Activated naive CD8-positive, alpha-beta T cell (primary cell): Measurements from ENCODE around the gene PKD2L1.

ENCODE experiments used
- H3K27ac Mint-ChIP-seq: one replicate; pipeline ENCODE4 v1.8.0; 2021; ENCODE audit warnings: mixed read lengths
- H3K27me3 Mint-ChIP-seq: one replicate; pipeline ENCODE4 v1.8.0; 2021; ENCODE audit warnings: mixed read lengths
- H3K36me3 Mint-ChIP-seq: one replicate; pipeline ENCODE4 v1.8.0; 2021; ENCODE audit warnings: mixed read lengths
- H3K4me1 Mint-ChIP-seq: one replicate; pipeline ENCODE4 v1.8.0; 2021; ENCODE audit warnings: low read depth, mixed read lengths
- H3K4me3 Mint-ChIP-seq: one replicate; pipeline ENCODE4 v1.8.0; 2021; ENCODE audit warnings: mild to moderate bottlenecking, mixed read lengths
- H3K9me3 Mint-ChIP-seq: one replicate; pipeline ENCODE4 v1.8.0; 2021; ENCODE audit warnings: low read depth, mixed read lengths

PKD2L1 gene

GRCh38 chr10:100360234-100360633 is 30.2 kb upstream of the PKD2L1 start:
- no peak overlapping the region for H3K27ac Mint-ChIP-seq
- peaks cover 38% of the 10 kb centered on the region for H3K36me3 Mint-ChIP-seq
- no peak overlapping the region for H3K4me3 Mint-ChIP-seq
- H3K4me1 Mint-ChIP-seq = peaks cover 7% of the 10 kb centered on the region
- H3K27me3 Mint-ChIP-seq = no peaks in the 10 kb centered on the region
- H3K9me3 Mint-ChIP-seq = no peaks in the 10 kb centered on the region

DNA sequence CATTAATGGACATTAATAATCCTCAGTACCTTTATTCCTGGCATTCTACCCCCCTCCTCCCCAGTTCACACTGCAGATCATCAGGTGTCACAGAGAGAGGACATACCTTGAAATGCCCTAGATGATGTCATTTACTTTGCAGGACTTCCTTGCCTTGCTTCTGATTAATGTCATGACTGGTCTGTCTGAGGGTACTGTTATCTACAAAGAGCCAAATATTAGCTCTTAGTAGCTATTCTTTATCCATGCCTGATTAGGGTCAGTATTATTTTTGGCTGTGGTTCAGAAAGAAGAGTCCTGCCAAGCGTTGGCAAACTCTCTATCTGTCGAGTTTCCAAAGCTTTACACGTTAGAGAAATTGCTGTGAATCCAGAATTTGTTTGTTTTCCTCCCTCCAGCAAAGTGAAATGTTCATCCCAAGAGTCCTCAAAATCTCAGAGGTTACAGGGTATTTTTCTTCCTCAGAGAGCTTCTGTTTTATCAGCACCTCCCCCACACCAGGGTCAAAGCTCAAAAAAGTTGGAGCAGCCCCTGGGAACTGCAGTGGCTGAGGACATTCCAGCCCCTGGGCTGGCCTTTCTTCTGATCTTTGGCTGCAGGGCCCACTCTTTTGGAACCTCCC is 29.6 kb upstream of the PKD2L1 start:
- Mint-ChIP-seq H3K27ac (no peak overlapping the region), H3K9me3 (no peaks in the 10 kb centered on the region), H3K27me3 (no peaks in the 10 kb centered on the region), H3K36me3 (peaks cover 38% of the 10 kb centered on the region), H3K4me1 (peaks cover 7% of the 10 kb centered on the region), H3K4me3 (no peak overlapping the region)

DNA sequence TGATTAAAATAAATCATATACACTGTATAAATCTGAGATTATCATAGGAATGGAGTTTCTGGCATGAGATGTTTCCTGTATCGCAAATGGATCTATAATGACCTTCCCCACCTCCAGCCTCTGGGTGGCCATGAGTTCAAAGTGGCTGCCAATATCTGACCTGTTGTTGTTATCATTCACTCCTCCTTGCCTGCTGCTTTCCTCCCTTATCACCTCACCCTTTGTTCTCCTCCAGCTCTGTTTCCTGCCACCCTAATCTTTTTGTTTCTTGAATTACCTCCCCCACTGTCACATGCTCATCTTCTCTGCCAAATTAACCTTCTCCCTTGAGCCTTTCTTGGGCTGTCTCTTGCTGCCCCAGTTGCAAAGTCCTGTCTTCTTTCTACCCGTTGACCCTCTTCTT is 29.0 kb upstream of the PKD2L1 start:
- no peaks in the 10 kb centered on the region for H3K27me3 Mint-ChIP-seq
- H3K27ac Mint-ChIP-seq = no peak overlapping the region
- H3K9me3 Mint-ChIP-seq = no peaks in the 10 kb centered on the region
- peaks cover 7% of the 10 kb centered on the region for H3K4me1 Mint-ChIP-seq
- H3K36me3 Mint-ChIP-seq = peaks cover 41% of the 10 kb centered on the region
- no peak overlapping the region for H3K4me3 Mint-ChIP-seq

- no peak overlapping the region for H3K27ac Mint-ChIP-seq
- H3K27me3 Mint-ChIP-seq = no peaks in the 10 kb centered on the region
- no peak overlapping the region for H3K4me3 Mint-ChIP-seq
- H3K9me3 Mint-ChIP-seq = no peaks in the 10 kb centered on the region
- H3K4me1 Mint-ChIP-seq = peaks cover 7% of the 10 kb centered on the region
- peaks cover 39% of the 10 kb centered on the region for H3K36me3 Mint-ChIP-seq
These were observed 27.2 kb upstream of the PKD2L1 start for GRCh38 chr10:100357059-100357858.

DNA sequence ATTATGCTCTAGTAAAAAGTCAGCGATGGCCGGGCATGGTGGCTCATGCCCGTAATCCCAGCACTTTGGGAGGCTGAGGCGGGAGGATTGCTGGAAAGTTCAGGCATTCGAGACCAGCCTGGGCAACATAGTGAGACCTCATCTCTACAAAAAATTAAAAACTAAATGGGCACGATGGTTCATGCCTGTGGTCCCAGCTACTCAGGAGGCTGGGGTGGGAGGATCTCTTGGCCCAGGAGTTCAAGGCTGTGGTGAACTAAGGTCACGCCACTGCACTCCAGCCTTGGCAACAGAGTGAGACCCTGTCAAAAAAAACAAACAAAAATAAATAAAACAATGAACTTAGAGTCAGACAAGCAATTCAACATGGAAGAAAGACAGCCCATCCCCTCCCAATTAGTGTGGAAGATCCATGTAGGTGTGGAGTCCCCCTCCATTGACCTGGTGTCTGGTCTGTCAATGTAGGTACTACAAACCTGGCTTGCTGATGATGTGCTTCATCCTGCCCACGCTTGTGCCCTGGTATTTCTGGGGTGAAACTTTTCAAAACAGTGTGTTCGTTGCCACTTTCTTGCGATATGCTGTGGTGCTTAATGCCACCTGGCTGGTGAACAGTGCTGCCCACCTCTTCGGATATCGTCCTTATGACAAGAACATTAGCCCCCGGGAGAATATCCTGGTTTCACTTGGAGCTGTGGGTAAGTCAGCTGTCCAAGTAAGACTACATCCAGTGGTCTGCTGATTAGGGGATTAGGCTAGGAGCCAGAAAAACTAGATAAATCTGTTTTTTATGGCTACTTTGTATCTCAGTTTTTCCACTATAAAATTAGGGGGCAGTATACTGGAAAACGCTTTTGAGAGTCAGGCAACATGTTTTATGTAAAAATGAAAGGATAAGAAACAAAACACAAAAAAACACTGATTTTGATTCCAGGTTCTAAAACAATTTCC is 26.3 kb upstream of the PKD2L1 start:
- H3K4me1 Mint-ChIP-seq = peaks cover 7% of the 10 kb centered on the region
- no peaks in the 10 kb centered on the region for H3K27me3 Mint-ChIP-seq
- H3K27ac Mint-ChIP-seq = no peak overlapping the region
- H3K4me3 Mint-ChIP-seq = no peak overlapping the region
- no peaks in the 10 kb centered on the region for H3K9me3 Mint-ChIP-seq
- H3K36me3 Mint-ChIP-seq = peaks cover 39% of the 10 kb centered on the region

DNA sequence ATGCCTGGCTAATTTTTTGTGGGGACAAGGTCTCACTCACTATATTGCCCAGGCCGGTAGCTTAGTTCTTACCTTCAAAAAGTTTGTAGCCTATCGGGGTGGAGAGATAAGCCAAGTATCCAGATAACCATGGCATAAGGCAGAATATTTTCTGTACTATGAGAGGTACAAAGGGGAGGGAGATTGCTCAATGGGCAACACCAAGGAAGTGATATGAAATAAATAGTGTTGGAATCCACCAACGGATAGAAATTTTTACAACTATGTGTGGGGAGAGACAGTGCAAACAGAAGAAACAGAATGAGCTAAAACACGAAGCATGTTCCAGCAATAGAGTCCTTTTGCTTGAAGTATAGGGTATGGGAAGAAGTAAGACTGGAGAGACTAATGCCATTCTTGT is 25.1 kb upstream of the PKD2L1 start:
- H3K4me3 Mint-ChIP-seq = no peak overlapping the region
- peaks cover 32% of the 10 kb centered on the region for H3K36me3 Mint-ChIP-seq
- no peak overlapping the region for H3K27ac Mint-ChIP-seq
- no peaks in the 10 kb centered on the region for H3K9me3 Mint-ChIP-seq
- H3K27me3 Mint-ChIP-seq = no peaks in the 10 kb centered on the region
- peaks cover 10% of the 10 kb centered on the region for H3K4me1 Mint-ChIP-seq

- Mint-ChIP-seq H3K27ac (no peak overlapping the region), H3K36me3 (peaks cover 25% of the 10 kb centered on the region), H3K9me3 (no peaks in the 10 kb centered on the region), H3K4me3 (no peak overlapping the region), H3K4me1 (peaks cover 10% of the 10 kb centered on the region), H3K27me3 (no peaks in the 10 kb centered on the region)
These were observed 23.9 kb upstream of the PKD2L1 start for GRCh38 chr10:100353770-100354485.

DNA sequence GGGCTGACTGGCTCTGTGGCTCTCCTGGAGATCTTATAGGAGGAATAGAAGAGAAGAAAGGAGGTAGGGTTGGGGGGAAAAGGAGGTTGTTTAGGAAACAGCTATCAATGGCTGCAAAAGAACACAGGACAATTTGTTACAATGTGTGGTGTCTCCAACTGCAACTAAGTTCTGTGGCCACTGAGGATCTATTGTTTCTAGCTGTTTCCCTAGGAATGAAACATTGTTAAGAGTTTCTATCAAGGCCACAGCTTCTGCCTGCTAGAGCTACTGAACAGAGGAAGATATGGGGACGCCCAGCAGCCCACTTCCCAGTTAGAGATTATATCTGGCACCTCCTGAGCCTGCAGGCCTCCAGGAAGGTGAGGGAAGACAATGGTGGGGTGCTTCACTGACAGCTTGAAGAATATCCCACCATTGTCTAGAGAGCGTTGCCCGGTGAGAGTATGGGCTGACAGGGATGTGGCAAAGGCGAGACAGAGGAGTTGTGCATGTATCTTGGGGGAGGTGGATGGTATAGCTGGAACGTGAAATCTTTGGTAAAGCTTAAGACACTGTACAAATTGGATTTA is 21.0 kb upstream of the PKD2L1 start:
- peaks cover 18% of the 10 kb centered on the region for H3K36me3 Mint-ChIP-seq
- no peak overlapping the region for H3K27ac Mint-ChIP-seq

GRCh38 chr10:100349672-100350071 is 19.6 kb upstream of the PKD2L1 start:
- Mint-ChIP-seq H3K27ac (no peak overlapping the region), H3K4me1 (peaks cover 29% of the 10 kb centered on the region), H3K27me3 (no peaks in the 10 kb centered on the region), H3K36me3 (peaks cover 13% of the 10 kb centered on the region), H3K9me3 (no peaks in the 10 kb centered on the region), H3K4me3 (peak overlapping the region; percentile 96)

More for the DNA sequence above, 21.0 kb upstream of the PKD2L1 start:
- H3K4me3 Mint-ChIP-seq = no peak overlapping the region
- no peaks in the 10 kb centered on the region for H3K9me3 Mint-ChIP-seq
- no peaks in the 10 kb centered on the region for H3K27me3 Mint-ChIP-seq
- peaks cover 25% of the 10 kb centered on the region for H3K4me1 Mint-ChIP-seq

DNA sequence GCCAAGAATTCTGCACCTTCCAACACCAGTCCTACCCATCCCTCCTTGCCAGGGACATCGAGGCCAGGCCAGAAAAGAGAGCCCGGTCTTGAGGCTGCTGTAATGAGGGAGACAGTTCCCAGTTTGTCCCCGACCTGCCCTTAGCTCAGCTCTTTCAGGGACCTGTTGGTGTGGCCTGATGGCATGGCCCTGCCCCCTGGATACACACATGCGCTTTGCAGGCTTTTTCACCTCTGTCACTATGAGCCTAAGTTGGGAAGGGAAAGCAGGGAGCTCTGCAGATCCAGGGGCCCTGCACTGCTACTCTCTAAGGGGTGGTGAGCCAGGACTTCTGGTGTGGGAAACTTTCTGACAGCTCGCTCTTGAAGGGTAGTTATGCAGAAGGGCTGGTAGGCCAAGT is 19.1 kb upstream of the PKD2L1 start:
- H3K9me3 Mint-ChIP-seq = no peaks in the 10 kb centered on the region
- peaks cover 29% of the 10 kb centered on the region for H3K4me1 Mint-ChIP-seq
- H3K36me3 Mint-ChIP-seq = peaks cover 10% of the 10 kb centered on the region
- peak overlapping the region; percentile 96 for H3K4me3 Mint-ChIP-seq
- H3K27ac Mint-ChIP-seq = no peak overlapping the region
- no peaks in the 10 kb centered on the region for H3K27me3 Mint-ChIP-seq

GRCh38 chr10:100348389-100348927 is 18.4 kb upstream of the PKD2L1 start:
- no peaks in the 10 kb centered on the region for H3K9me3 Mint-ChIP-seq
- H3K4me3 Mint-ChIP-seq = peak overlapping the region; percentile 96
- peaks cover 10% of the 10 kb centered on the region for H3K36me3 Mint-ChIP-seq
- no peaks in the 10 kb centered on the region for H3K27me3 Mint-ChIP-seq
- peaks cover 29% of the 10 kb centered on the region for H3K4me1 Mint-ChIP-seq
- peak overlapping the region; percentile 83 for H3K27ac Mint-ChIP-seq

GRCh38 chr10:100347568-100348195 is 17.7 kb upstream of the PKD2L1 start:
- Mint-ChIP-seq H3K27me3 (no peaks in the 10 kb centered on the region), H3K36me3 (peaks cover 10% of the 10 kb centered on the region), H3K27ac (peak overlapping the region; percentile 83), H3K9me3 (no peaks in the 10 kb centered on the region), H3K4me1 (peaks cover 29% of the 10 kb centered on the region), H3K4me3 (peak overlapping the region; percentile 96)

DNA sequence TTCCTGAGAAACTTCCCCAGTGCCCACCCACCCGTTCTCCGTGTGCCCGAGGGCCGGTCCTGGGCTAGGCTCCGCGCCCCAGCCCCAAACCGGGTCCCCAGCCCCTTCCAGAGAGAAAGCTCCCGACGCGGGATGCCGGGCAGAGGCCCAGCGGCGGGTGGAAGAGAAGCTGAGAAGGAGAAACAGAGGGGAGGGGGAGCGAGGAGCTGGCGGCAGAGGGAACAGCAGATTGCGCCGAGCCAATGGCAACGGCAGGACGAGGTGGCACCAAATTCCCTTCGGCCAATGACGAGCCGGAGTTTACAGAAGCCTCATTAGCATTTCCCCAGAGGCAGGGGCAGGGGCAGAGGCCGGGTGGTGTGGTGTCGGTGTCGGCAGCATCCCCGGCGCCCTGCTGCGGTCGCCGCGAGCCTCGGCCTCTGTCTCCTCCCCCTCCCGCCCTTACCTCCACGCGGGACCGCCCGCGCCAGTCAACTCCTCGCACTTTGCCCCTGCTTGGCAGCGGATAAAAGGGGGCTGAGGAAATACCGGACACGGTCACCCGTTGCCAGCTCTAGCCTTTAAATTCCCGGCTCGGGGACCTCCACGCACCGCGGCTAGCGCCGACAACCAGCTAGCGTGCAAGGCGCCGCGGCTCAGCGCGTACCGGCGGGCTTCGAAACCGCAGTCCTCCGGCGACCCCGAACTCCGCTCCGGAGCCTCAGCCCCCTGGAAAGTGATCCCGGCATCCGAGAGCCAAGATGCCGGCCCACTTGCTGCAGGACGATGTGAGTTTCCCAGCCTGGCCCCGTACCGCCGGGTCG is 16.9 kb upstream of the PKD2L1 start, which contains the start of gene SCD:
TSS of gene SCD (plus strand) at position 469 of the 803 bp plus-strand sequence. CDS start at position 741, 272 bp downstream.
- Mint-ChIP-seq H3K27ac (peak within 1 kb of the TSS; percentile 83), H3K4me3 (peak within 1 kb of the TSS; percentile 96), H3K36me3 (peaks cover 5% of the 10 kb centered on the region), H3K4me1 (peaks cover 29% of the 10 kb centered on the region), H3K27me3 (no peaks in the 10 kb centered on the region), H3K9me3 (no peaks in the 10 kb centered on the region)
